Memory B cell (primary cell): ENCODE data around the gene LIPI.
A peak's percentile ranks its signal among the peaks of the same experiment; 100 is the strongest.
"Not testable (repeated sequence)": the region's sequence is repeated elsewhere in the genome, so short reads cannot be mapped to it uniquely, and the experiment has no call there.

Source experiments
- ATAC-seq: fragments of 150-1000 bp; cut with Tn5 transposase; 2 replicates; pipeline ENCODE4 v1.10.0; 2021; ENCODE audit warnings: low read depth, mild to moderate bottlenecking, moderate library complexity
- DNase-seq, 2 donors: peaks; one replicate each; pipeline ENCODE4 v3.0.0; 2022; ENCODE audit warnings: low spot score in 2 of 2
- H3K27ac Mint-ChIP-seq: one replicate; pipeline ENCODE4 v1.8.0; 2022; ENCODE audit warnings: mild to moderate bottlenecking, moderate library complexity, mixed read lengths
- H3K27me3 Mint-ChIP-seq: one replicate; pipeline ENCODE4 v1.8.0; 2022; ENCODE audit warnings: mixed read lengths
- H3K36me3 Mint-ChIP-seq: one replicate; pipeline ENCODE4 v1.8.0; 2022; ENCODE audit warnings: mild to moderate bottlenecking, mixed read lengths
- H3K4me1 Mint-ChIP-seq: one replicate; pipeline ENCODE4 v1.8.0; 2022; ENCODE audit warnings: mixed read lengths
- H3K4me3 Mint-ChIP-seq: one replicate; pipeline ENCODE4 v1.8.0; 2022; ENCODE audit warnings: mild to moderate bottlenecking, moderate library complexity, mixed read lengths
- H3K9me3 Mint-ChIP-seq: one replicate; pipeline ENCODE4 v1.8.0; 2022; ENCODE audit warnings: mixed read lengths

LIPI gene

DNA sequence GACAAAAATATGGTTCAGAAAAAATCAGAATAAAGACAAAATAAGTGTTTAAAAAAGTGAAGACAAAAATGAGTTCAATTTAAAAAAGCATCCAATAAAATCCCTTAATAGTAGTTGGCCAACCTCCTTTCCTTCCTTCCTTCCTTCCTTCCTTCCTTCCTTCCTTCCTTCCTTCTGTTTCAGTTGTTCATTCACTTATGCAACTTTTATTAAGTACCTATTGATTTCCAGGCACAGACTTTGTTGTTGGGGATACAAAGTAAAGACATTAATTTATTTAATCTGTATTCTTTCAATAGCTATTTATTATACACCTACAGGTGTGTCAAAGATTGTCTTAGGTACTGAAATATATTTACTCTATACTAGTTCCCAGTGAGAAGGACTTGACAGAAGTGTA is 2.4 kb upstream of the LIPI start:
- H3K4me1 Mint-ChIP-seq = no peaks in the 10 kb centered on the region
- H3K36me3 Mint-ChIP-seq = no peaks in the 10 kb centered on the region
- ATAC-seq (no peak), DNase-seq (no peak)
- H3K4me3 Mint-ChIP-seq = no peak overlapping the region
- H3K27me3 Mint-ChIP-seq = peaks cover 1% of the 10 kb centered on the region
- no peaks in the 10 kb centered on the region for H3K9me3 Mint-ChIP-seq
- no peak overlapping the region for H3K27ac Mint-ChIP-seq

DNA sequence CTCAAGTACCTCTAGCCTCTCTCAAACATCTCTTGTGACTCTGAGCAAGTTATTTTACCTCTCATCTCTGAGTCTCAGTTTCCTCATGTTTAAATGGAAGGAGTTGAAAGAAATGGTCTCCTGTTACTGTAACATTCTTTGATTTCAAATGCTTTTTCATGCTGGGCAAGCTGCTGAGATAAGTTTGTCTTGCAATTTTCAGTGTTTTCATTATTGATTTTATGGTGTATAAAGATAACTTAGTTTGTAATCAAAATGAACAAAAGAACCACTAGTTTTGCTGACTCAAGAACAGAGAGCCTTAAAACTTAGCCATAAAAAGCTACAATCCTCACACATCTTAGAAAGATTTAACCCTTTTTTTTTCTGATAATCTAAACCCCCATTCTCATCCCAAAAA is 4.5 kb downstream of the LIPI start:
- H3K4me3 Mint-ChIP-seq = no peak overlapping the region
- H3K27me3 Mint-ChIP-seq = no peaks in the 10 kb centered on the region
- DNase-seq = no peak
- H3K4me1 Mint-ChIP-seq = no peaks in the 10 kb centered on the region
- H3K9me3 Mint-ChIP-seq = no peaks in the 10 kb centered on the region
- no peak for ATAC-seq
- no peaks in the 10 kb centered on the region for H3K36me3 Mint-ChIP-seq
- H3K27ac Mint-ChIP-seq = no peak overlapping the region

DNA sequence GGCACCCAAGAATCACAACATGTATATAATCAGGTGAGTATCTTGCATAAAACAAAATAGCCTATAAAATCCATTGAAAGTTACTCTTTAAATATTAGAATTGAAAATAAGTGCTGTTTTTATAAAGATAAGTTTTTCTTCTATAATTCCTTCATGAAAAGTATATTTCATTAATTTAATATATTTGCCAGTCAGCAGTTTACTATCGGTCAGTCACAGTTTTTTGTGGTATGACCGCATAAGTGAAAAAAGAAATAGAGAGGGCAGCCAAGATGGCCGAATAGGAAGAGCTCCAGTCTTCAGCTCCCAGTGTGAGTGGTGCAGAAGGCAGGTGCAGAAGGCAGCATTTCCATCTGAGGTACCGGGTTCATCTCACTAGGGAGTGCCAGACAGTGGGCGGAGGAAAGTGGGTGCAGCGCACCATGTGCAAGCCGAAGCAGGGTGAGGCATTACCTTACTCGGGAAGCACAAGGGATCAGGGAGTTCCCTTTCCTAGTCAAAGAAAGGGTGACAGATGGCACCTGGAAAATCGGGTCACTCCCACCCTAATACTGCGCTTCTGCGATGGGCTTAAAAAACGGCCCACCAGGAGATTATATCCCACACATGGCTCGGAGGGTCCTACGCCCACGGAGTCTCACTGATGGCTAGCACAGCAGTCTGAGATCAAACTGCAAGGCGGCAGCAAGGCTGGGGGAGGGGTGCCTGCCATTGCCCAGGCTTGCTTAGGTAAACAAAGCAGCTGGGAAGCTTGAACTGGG is 44.1 kb downstream of the LIPI start:
- not testable (repeated sequence) for ATAC-seq, H3K9me3 Mint-ChIP-seq, H3K4me3 Mint-ChIP-seq, DNase-seq, H3K27me3 Mint-ChIP-seq, H3K4me1 Mint-ChIP-seq, H3K36me3 Mint-ChIP-seq, H3K27ac Mint-ChIP-seq

DNA sequence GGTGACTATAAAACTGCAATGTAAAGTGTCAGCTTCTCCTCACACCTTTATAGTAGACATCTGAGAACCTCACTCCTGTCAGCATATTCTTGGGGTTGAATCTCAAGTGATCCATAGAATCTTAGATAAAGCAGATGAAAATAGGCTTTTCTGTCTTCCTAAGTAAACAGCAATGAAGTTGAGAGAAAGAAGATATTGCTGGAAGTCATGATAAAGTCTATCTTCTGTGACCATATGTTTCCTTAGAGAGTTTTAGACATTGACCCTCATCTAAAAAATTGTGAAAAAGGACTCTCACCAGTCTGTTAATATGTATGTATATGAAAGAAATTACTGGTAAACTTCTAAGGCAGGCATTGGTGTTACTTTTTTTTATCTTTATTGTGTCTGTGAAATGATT is 66.8 kb downstream of the LIPI start:
- Mint-ChIP-seq H3K9me3 (no peaks in the 10 kb centered on the region), H3K4me1 (no peaks in the 10 kb centered on the region), H3K27me3 (peaks cover 1% of the 10 kb centered on the region), H3K4me3 (no peak overlapping the region), H3K27ac (no peak overlapping the region), H3K36me3 (no peaks in the 10 kb centered on the region)
- DNase-seq (no peak), ATAC-seq (no peak)

- peaks cover 28% of the 10 kb centered on the region for H3K4me1 Mint-ChIP-seq
- peaks cover 2% of the 10 kb centered on the region for H3K27me3 Mint-ChIP-seq
- H3K9me3 Mint-ChIP-seq = peaks cover 7% of the 10 kb centered on the region
- ATAC-seq (no peak), DNase-seq (no peak)
- no peak overlapping the region for H3K4me3 Mint-ChIP-seq
- no peak overlapping the region for H3K27ac Mint-ChIP-seq
- H3K36me3 Mint-ChIP-seq = peaks cover 2% of the 10 kb centered on the region
Measured at GRCh38 chr21:14124266-14124665, 86.5 kb downstream of the LIPI start.

GRCh38 chr21:14121719-14122118 is 89.0 kb downstream of the LIPI start:
- H3K9me3 Mint-ChIP-seq = peaks cover 7% of the 10 kb centered on the region
- ATAC-seq = peak; percentile 97
- H3K4me1 Mint-ChIP-seq = peaks cover 36% of the 10 kb centered on the region
- H3K36me3 Mint-ChIP-seq = peaks cover 2% of the 10 kb centered on the region
- H3K27me3 Mint-ChIP-seq = peaks cover 2% of the 10 kb centered on the region
- peak in 1 of 2 donors; percentile 12 for DNase-seq
- H3K4me3 Mint-ChIP-seq = peak overlapping the region; percentile 53
- peak overlapping the region; percentile 84 for H3K27ac Mint-ChIP-seq

DNA sequence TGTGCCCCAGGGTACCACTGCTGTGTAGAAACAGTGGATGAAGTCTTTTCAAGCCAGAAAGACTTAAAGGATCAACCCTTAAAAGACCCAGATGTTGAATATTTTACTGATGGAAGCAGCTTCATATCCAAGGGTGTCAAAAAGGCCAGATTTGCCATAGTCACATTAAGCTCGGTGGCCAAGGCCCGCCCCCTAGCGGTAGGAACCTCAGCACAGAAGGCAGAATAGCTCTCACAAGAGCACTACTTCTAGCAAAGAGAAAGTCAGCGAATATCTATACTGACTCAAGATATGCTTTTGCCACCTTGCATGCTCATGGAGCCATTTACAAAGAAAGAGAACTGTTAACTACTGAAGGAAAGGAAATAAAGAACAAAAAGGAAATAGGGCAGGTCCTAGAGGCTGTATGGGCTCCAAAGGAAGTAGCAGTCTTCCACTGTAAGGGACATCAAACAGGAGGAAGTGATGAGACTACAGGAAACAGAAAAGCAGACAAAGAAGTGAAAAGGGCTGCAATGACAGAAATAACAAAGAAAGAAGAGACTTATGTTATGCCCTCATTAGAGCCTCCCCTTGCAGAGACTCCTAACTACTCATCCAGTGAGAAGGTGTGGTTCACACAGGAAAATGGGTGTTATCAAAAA is 90.5 kb downstream of the LIPI start:
- Mint-ChIP-seq H3K27ac (peak overlapping the region; percentile 63), H3K4me1 (peaks cover 48% of the 10 kb centered on the region), H3K9me3 (peaks cover 7% of the 10 kb centered on the region), H3K36me3 (peaks cover 2% of the 10 kb centered on the region), H3K4me3 (peak overlapping the region; percentile 6), H3K27me3 (peaks cover 2% of the 10 kb centered on the region)
- DNase-seq (no peak), ATAC-seq (no peak)

- no peak overlapping the region for H3K4me3 Mint-ChIP-seq
- no peak for DNase-seq
- peaks cover 1% of the 10 kb centered on the region for H3K36me3 Mint-ChIP-seq
- H3K27ac Mint-ChIP-seq = peak overlapping the region; percentile 25
- peaks cover 1% of the 10 kb centered on the region for H3K27me3 Mint-ChIP-seq
- ATAC-seq = no peak
- H3K9me3 Mint-ChIP-seq = peaks cover 6% of the 10 kb centered on the region
- peaks cover 46% of the 10 kb centered on the region for H3K4me1 Mint-ChIP-seq
Measured at GRCh38 chr21:14119038-14119437, 91.7 kb downstream of the LIPI start.

DNA sequence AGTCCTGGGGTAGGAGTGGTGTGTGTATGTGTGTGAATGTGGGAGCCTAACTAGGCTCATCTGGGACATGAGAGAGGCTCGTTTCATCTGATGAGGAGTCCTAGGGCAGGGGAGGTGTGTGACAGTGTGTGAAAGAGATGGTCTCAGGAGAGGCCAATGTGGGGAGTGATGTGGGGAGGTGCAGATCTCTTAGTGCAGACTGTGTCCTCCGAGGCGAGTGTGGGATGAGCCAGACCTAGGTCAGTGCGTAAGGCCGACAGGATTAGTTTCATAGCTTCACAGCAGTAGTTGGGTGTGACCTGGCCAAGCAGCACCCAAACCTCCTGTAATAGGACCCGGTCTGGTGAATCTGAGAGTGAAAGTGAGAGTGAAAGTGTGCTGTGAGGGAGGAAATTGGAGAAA is 94.7 kb downstream of the LIPI start:
- Mint-ChIP-seq H3K27me3 (no peaks in the 10 kb centered on the region), H3K4me3 (peak overlapping the region; percentile 71), H3K4me1 (peaks cover 26% of the 10 kb centered on the region), H3K36me3 (no peaks in the 10 kb centered on the region), H3K27ac (peak overlapping the region; percentile 91), H3K9me3 (peaks cover 1% of the 10 kb centered on the region)
- DNase-seq = peak; percentile 17 to 37
- peak; percentile 92 for ATAC-seq

DNA sequence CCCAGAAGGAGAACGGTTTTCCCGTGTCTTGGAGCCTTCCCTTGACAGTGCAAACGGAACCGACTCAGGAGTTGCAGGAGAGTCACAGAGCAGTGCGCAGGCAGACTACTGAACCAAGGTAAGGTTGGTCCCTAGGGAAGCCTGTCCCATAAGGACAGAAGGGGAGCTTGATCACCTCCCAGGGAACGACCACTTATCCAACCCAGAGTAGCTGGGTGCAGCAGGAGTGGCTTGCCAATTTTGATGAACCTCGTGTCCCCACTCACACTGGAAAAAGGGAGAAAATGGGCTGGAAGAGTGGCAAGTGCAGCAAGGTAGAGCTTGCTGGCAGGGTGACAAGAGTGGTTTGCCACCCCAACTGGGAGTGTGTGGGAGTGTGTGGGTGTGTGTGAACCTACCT is 95.1 kb downstream of the LIPI start:
- ATAC-seq = no peak
- Mint-ChIP-seq H3K36me3 (no peaks in the 10 kb centered on the region), H3K9me3 (peaks cover 1% of the 10 kb centered on the region), H3K4me3 (peak overlapping the region; percentile 71), H3K27ac (peak overlapping the region; percentile 91), H3K4me1 (peaks cover 26% of the 10 kb centered on the region), H3K27me3 (no peaks in the 10 kb centered on the region)
- no peak for DNase-seq

DNA sequence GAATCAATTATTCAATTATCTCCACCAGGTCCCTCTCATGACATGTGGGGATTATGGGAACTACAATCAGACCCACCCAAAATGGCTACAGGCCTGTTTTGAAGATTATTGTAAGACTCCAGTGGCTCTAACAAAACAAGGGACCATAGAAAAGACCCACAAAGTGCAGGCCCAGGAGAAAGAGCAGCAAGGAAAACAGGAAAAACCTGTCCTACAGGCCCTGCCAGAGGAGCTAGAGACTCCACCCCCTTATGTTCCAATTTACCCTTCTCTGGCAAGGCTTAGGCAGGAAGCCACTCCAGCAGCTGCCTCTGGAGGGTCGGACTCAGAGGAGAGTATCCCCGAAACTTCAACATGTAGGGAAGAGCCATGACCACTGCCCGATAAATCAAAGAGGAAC is 96.5 kb downstream of the LIPI start:
- ATAC-seq = no peak
- peaks cover 19% of the 10 kb centered on the region for H3K4me1 Mint-ChIP-seq
- H3K27ac Mint-ChIP-seq = no peak overlapping the region
- no peak overlapping the region for H3K4me3 Mint-ChIP-seq
- H3K27me3 Mint-ChIP-seq = no peaks in the 10 kb centered on the region
- H3K9me3 Mint-ChIP-seq = peaks cover 1% of the 10 kb centered on the region
- no peaks in the 10 kb centered on the region for H3K36me3 Mint-ChIP-seq
- no peak for DNase-seq

DNA sequence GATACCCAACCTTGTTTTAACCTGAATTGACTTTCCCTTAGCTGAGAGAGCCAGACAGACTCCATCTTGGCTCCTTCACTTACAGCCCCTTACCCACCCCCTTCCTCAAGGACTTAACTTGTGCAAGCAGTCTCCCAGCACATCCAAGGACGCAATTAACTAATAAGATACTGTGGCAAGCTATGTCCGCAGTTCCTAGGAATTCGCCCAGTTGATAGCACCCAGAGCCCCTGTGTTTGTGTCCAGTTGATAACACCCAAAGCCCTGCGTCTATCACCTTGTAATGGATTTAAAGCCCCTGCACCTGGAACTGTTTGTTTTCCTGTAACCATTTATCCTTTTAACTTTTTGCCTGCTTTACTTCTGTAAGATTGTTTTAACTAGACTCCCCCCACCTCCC is 106.2 kb downstream of the LIPI start:
- not testable (repeated sequence) for H3K27ac Mint-ChIP-seq, H3K9me3 Mint-ChIP-seq, H3K27me3 Mint-ChIP-seq, H3K36me3 Mint-ChIP-seq, DNase-seq, ATAC-seq, H3K4me1 Mint-ChIP-seq, H3K4me3 Mint-ChIP-seq

DNA sequence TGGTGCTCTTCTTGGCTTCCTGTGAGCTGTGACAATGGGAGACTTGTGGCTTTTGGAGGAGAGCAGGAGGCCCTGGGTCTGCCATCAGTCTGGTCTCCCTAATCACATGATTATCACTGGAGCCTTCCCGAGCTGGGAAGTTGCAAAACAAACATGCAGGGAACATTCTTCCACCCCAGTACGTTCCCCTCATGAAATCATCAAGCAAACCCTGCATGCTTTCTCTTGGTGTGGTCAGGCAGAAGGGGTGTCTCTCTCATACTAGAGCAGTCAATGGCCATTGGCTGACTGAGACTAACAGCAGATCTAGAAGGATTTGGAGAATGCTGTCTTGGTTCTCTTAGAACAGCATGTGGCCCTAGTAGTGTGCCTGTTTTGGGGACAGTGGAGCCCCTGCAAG is 111.2 kb downstream of the LIPI start:
- H3K27me3 Mint-ChIP-seq = no peaks in the 10 kb centered on the region
- H3K4me3 Mint-ChIP-seq = no peak overlapping the region
- H3K36me3 Mint-ChIP-seq = peaks cover 6% of the 10 kb centered on the region
- peaks cover 5% of the 10 kb centered on the region for H3K9me3 Mint-ChIP-seq
- H3K4me1 Mint-ChIP-seq = peaks cover 5% of the 10 kb centered on the region
- DNase-seq (no peak), ATAC-seq (no peak)
- no peak overlapping the region for H3K27ac Mint-ChIP-seq

DNA sequence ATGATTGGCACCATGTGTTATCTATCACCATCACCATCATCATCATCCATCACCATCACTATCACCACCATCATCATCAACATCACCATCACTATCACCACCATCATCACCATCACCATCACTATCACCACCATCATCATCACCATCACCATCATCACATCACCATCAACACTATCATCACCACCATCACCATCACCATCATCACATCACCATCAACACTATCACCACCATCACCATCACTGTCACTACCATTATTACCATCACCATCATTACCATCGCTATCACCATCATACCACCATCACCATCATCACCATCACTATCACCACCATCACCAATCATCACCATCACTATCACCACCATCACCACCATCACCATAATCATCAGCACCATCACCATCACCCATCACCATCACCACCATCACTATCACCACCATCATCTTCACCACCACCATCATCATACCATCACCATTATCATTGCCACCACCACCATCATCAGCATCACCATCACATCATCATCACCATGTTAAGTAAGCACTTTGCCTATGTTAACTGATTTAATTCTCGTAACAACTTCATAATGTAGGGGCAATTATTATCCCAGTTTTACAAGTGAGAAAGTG is 112.8 kb downstream of the LIPI start:
- no peak for DNase-seq
- no peaks in the 10 kb centered on the region for H3K27me3 Mint-ChIP-seq
- peaks cover 5% of the 10 kb centered on the region for H3K9me3 Mint-ChIP-seq
- peaks cover 6% of the 10 kb centered on the region for H3K36me3 Mint-ChIP-seq
- peaks cover 5% of the 10 kb centered on the region for H3K4me1 Mint-ChIP-seq
- ATAC-seq = no peak
- no peak overlapping the region for H3K4me3 Mint-ChIP-seq
- no peak overlapping the region for H3K27ac Mint-ChIP-seq
